IPS-20b (cell line): ENCODE data around the gene CLSTN2.

ENCODE experiments used
- H3K27ac ChIP-seq: one replicate; pipeline ENCODE4 v1.5.1; 2013; ENCODE audit warnings: low read length
- H3K27me3 ChIP-seq: 2 replicates; pipeline ENCODE4 v1.6.1; 2013; ENCODE audit warnings: mild to moderate bottlenecking, low read length, inconsistent platforms; ENCODE audit not compliant: insufficient read depth
- H3K36me3 ChIP-seq: 2 replicates; pipeline ENCODE4 v1.6.1; 2013; ENCODE audit warnings: low read depth, mild to moderate bottlenecking, inconsistent platforms, low read length, moderate library complexity; ENCODE audit not compliant: insufficient read depth
- H3K4me1 ChIP-seq: 2 replicates; pipeline ENCODE4 v1.6.1; 2013; ENCODE audit warnings: mild to moderate bottlenecking, control low read depth, inconsistent platforms, low read length, moderate library complexity; ENCODE audit not compliant: insufficient read depth
- H3K4me3 ChIP-seq: 2 replicates; pipeline ENCODE4 v1.5.1; 2013; ENCODE audit warnings: mild to moderate bottlenecking, low read length, inconsistent platforms
- H3K9ac ChIP-seq: 2 replicates; pipeline ENCODE4 v1.6.1; 2013; ENCODE audit warnings: low read depth, mild to moderate bottlenecking, inconsistent platforms, low read length, moderate library complexity
- H3K9me3 ChIP-seq: 2 replicates; pipeline ENCODE4 v1.6.1; 2013; ENCODE audit warnings: mild to moderate bottlenecking, low read depth, low read length, inconsistent platforms; ENCODE audit not compliant: insufficient read depth

The CLSTN2 gene

DNA sequence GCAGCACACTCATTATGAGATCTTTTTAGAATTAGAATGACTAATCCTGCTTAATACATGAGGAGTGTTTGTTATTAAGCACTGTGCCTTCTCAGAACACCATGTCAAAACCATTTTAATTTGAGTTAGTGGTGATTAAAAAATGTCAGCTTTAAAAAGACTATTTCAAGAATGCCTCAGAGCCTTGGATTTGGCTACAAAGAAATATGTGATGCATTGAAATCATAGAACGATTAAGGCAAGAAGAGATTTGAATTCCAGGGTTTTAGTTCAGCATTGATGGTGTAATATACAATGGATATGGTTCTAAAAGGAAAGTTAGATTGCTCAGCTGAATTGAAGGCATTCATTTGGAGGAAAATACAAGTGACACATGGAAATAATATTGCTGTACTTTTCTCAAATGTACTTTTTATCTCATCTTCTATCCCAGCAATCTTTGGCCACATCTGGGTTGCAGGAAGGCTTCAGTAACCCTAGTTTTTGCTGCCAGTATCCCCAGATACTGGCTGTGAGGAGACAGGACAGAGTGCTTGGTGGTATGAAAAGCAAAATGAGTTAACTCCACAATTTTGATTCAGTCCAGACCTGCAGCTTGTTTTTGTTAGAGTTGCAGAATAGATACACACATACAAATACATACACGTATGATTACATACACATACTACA lies 303.8 kb downstream of the CLSTN2 start:
- no peak overlapping the region for H3K9ac ChIP-seq
- no peaks in the 10 kb centered on the region for H3K36me3 ChIP-seq

DNA sequence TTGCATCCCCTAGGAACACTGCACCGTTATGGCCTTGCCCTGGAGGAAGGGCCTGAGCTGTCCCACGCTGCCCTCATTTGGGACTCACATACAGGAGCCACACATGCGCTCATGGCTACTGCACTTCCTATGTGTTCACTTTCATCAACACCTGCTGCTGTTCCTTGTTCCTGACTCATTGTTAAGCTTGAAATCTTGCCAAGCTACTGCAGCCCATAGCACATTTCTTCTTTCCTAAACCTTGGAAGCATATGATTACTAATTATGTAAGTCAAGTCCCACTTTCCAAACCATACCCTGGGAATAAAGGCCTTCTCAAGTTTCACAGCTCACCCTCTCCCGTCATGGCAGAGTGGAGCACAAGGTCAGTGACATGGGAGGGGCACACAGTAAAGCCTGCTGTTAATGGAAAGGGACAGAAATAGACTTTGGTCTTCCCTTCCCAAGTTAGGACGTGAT lies 307.9 kb downstream of the CLSTN2 start:
- Histone ChIP-seq H3K36me3 (no peaks in the 10 kb centered on the region), H3K4me3 (no peak overlapping the region), H3K9me3 (no peaks in the 10 kb centered on the region), H3K4me1 (peaks cover 11% of the 10 kb centered on the region), H3K9ac (no peak overlapping the region), H3K27me3 (no peaks in the 10 kb centered on the region), H3K27ac (no peak overlapping the region)

More for the DNA sequence above, 303.8 kb downstream of the CLSTN2 start:
- no peak overlapping the region for H3K27ac ChIP-seq
- H3K4me3 ChIP-seq, result no peak overlapping the region
- 0 out of 2 replicates have a peak, but pooled peaks cover 3% of the 10 kb centered on the region for H3K9me3 ChIP-seq
- no peaks in the 10 kb centered on the region for H3K27me3 ChIP-seq
- no peaks in the 10 kb centered on the region for H3K4me1 ChIP-seq

DNA sequence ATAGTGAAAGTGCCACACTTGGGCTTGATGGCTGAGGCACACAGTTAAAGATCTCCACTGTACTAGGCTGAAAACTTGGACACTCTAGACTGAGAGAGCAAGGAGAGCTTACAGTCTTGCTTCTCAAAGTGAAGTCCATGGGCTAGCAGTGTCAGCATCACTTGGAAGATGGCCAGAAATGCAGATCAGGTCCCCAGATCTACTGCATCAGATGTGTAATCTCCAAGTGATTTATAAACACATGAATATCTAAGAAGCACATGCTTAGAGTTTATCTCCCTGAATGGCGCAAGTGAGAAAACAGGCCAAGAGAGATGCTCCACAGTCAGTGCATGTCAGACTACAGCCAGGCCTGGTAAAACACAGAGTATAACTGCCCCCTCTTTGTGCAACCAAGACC lies 308.6 kb downstream of the CLSTN2 start:
- H3K36me3 ChIP-seq, result no peaks in the 10 kb centered on the region
- H3K9me3 ChIP-seq, result no peaks in the 10 kb centered on the region
- no peak overlapping the region for H3K4me3 ChIP-seq
- H3K27me3 ChIP-seq, result no peaks in the 10 kb centered on the region
- H3K27ac ChIP-seq, result no peak overlapping the region
- peaks cover 11% of the 10 kb centered on the region for H3K4me1 ChIP-seq
- no peak overlapping the region for H3K9ac ChIP-seq

DNA sequence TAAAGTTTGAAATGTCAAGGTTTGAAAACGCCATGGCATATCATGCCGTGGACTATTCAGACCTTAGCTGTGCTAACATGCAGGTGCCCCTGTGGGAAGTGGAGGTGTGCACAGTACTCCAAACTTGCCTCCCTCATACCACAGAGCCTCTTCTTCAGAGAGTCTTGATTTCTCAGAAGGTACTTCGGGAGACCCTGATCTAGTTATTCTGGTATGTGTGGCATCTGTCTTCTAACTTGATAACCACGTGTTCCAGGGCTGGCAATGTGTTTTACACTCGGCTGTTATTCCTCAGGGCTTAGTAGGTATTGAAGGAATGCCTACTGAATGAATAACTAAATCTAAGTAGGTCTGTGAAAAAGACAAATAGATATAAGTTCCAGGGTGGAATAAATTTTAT lies 309.9 kb downstream of the CLSTN2 start:
- H3K27ac ChIP-seq, result no peak overlapping the region
- H3K4me1 ChIP-seq, result peaks cover 11% of the 10 kb centered on the region
- no peak overlapping the region for H3K4me3 ChIP-seq
- no peaks in the 10 kb centered on the region for H3K27me3 ChIP-seq
- no peaks in the 10 kb centered on the region for H3K9me3 ChIP-seq
- H3K9ac ChIP-seq, result no peak overlapping the region
- H3K36me3 ChIP-seq, result no peaks in the 10 kb centered on the region

DNA sequence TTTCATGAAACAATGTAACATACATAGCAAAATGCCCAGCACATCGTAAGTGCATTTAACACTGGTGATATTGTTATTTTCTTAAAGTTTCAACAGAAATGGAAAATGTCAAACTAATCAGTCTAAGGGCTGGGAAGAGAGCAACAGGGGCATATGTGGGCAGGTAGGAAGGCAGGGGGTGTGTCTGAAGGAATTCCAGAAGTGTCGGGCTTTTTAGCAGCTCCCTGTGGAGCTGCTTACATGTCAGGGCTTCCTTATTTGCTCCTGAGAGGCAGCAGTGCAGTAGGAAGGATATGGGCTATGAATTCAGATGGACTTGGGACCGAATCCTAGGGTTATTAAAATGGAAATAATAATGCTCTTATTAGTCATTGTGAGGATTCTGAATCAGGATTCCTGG lies 311.6 kb downstream of the CLSTN2 start:
- Histone ChIP-seq H3K9ac (no peak overlapping the region), H3K27me3 (no peaks in the 10 kb centered on the region), H3K9me3 (no peaks in the 10 kb centered on the region), H3K36me3 (no peaks in the 10 kb centered on the region), H3K27ac (no peak overlapping the region), H3K4me3 (no peak overlapping the region), H3K4me1 (peaks cover 18% of the 10 kb centered on the region)

DNA sequence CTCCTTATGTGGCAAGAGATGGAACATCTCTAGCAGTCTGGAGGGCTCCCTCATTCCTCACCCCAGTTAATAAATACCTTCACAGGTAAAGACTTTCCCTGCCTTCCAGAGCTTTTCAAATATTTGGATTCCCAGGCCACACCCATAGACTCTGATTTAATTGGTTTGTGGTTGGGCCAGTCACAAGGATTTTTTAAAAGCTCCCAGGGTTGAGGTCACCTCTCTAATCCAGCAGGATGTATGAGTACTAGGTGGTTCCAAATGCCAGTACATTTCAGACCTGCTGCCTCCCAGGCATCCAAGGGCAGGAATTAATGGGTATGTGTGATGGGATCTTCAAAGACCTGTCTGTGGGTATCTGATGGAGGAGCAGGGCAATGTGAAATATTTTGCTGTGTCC lies 312.8 kb downstream of the CLSTN2 start:
- no peaks in the 10 kb centered on the region for H3K9me3 ChIP-seq
- no peaks in the 10 kb centered on the region for H3K27me3 ChIP-seq
- no peak overlapping the region for H3K4me3 ChIP-seq
- H3K4me1 ChIP-seq, result peaks cover 19% of the 10 kb centered on the region
- no peaks in the 10 kb centered on the region for H3K36me3 ChIP-seq
- no peak overlapping the region for H3K27ac ChIP-seq
- no peak overlapping the region for H3K9ac ChIP-seq

DNA sequence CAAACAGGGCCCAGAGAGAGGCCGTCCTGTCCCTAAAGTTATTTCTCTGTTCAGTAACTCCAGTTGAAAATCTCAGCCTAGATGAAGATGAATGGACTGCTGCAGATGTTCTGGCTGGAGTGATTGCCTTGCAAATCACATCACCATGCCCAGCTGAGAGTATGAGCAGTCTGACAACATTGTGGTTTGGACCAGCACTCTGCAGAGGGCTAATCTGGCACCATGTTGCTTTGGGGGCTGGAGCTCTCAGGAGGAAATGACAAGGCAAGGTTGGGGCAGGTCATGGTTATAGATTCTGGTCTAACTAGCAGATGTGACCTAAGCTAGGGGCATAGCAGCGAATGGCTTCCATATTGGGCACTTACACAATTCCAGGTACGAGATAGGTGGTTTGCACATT lies 314.2 kb downstream of the CLSTN2 start:
- no peak overlapping the region for H3K27ac ChIP-seq

DNA sequence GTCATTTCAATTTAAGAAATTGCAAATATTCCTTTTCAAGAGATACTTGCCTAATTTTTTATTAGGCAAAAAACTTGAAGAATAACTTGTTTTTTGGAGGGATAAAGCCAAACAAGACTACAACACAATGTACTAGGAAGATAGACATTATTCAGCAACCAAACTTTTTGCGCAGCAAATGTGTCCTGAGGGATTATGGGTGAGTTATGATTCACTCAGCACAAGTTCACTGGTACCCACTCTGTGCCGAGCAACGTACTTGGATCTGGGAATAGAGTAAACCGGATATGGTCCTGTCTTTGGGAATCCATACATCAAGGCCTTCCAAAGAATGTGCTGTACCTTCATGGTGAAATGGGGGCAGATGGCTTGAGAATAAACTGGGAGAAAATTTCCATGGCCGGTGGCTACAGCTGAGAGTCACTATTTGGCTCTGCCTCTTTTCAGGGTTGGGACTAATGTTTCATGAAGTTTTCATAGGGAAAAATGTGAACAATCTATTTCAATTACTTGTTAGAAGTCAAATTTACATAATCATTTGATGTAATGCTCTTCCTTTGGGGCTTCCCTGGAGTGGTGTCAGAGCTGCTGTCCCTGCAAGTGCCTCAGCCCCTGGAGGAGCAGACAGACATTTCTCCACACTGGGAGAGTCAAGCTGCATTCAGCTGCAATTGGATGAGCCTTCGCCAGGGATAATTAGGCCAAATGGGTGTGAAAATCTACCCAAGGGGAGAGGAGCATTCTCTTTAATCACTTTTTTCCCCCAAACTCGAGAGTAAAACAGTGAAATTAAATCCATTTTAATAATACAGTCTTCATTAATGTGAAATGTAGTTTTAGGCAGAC lies 315.2 kb downstream of the CLSTN2 start:
- no peaks in the 10 kb centered on the region for H3K36me3 ChIP-seq
- no peak overlapping the region for H3K27ac ChIP-seq

More for the DNA sequence above, 314.2 kb downstream of the CLSTN2 start:
- Histone ChIP-seq H3K9ac (no peak overlapping the region), H3K4me1 (peaks cover 19% of the 10 kb centered on the region), H3K36me3 (no peaks in the 10 kb centered on the region), H3K4me3 (no peak overlapping the region), H3K27me3 (no peaks in the 10 kb centered on the region), H3K9me3 (no peaks in the 10 kb centered on the region)

DNA sequence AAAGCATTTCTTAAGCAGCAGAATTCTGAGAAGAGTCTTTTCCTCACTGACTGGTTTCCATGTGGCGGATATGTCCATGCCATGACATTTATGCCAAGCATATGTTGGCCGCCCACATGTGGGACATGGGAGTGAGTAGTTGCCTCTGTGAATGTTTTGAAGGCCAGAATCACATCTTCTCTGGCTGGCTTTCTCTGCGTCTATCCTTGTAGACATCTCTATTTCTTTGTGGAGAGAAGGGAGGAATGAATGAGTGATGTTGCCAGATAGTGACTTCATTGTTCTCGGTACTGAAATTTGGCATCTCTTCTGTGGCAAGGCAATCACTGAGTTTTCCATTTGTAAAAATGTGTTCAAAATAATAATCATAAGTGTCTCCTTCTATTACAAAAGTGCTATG lies 316.0 kb downstream of the CLSTN2 start:
- Histone ChIP-seq H3K36me3 (no peaks in the 10 kb centered on the region), H3K9ac (no peak overlapping the region), H3K9me3 (no peaks in the 10 kb centered on the region), H3K27me3 (no peaks in the 10 kb centered on the region), H3K27ac (no peak overlapping the region), H3K4me1 (peaks cover 19% of the 10 kb centered on the region; the same call in 1 of the 2 replicates), H3K4me3 (no peak overlapping the region)

More for the DNA sequence above, 315.2 kb downstream of the CLSTN2 start:
- Histone ChIP-seq H3K9me3 (no peaks in the 10 kb centered on the region), H3K9ac (no peak overlapping the region), H3K4me1 (peaks cover 19% of the 10 kb centered on the region), H3K4me3 (no peak overlapping the region), H3K27me3 (no peaks in the 10 kb centered on the region)

DNA sequence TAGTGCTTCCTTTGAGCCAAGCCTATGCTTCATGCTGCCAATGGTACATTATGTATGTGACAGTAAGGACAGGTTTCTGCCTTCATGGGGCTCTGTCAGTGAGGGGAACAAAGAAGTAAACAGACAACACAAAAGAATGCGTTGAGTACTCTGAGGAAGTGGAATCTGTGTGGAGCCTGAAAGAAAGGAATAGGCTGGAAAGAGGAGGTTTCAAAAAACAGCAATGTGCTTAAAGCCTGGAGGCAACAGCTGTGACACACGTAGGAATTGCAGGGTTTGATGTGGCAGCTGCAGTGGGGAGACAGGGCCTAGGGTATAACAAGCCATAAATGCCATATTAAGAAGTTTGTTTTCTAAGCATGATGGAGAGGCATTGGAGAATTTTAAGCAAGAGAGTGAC lies 316.7 kb downstream of the CLSTN2 start:
- H3K9me3 ChIP-seq, result no peaks in the 10 kb centered on the region
- H3K36me3 ChIP-seq, result no peaks in the 10 kb centered on the region
- H3K4me1 ChIP-seq, result peaks cover 16% of the 10 kb centered on the region; the same call in 1 of the 2 replicates
- H3K4me3 ChIP-seq, result no peak overlapping the region
- no peak overlapping the region for H3K27ac ChIP-seq
- H3K9ac ChIP-seq, result no peak overlapping the region
- no peaks in the 10 kb centered on the region for H3K27me3 ChIP-seq

DNA sequence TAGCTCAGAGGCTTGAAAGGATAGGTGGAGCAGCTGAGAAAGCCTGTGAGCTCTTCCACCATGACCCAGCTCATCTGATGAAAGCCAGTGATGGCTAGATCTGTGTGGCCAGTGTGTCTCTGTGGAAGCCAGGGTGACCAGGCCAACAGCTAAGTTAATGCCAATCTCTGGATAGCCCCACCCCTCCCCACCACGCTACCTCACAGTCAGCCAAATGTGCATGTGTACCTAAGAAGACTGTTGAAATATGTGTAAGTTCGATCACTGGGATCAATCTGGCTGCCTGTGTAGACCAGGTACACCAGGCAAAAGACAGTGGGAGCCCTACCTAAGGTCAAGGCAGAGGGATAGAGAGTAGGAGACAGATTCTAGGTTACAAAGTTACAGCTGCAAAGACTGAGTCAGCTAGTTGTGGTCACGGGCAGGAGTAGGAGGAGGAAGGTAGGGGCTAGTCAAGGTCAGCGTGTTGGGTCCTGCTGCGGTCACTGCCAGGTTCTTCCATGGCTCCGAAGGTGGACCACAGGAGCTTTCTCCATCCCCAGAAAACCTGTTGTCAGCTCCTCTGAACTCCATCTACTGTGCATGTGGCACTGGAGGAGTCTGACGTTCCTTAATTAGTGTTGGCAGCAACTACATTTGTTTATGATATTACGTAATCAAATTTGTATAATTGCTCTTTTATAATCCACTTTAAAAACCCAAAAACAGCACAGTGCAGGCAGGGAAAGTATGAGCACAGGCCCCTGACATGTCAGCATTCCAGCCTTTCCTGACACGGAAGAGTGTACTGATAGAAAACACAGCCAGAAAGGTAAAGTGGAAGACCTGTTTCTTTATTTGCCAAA lies 318.0 kb downstream of the CLSTN2 start:
- H3K9ac ChIP-seq, result no peak overlapping the region
- no peaks in the 10 kb centered on the region for H3K27me3 ChIP-seq
- H3K4me3 ChIP-seq, result no peak overlapping the region
- H3K4me1 ChIP-seq, result peaks cover 14% of the 10 kb centered on the region; the same call in 1 of the 2 replicates
- no peaks in the 10 kb centered on the region for H3K36me3 ChIP-seq
- H3K27ac ChIP-seq, result no peak overlapping the region
- no peaks in the 10 kb centered on the region for H3K9me3 ChIP-seq
